Measurements from ENCODE around the gene UQCR10. TPM values are rescaled to one million over a fixed set of nuclear protein-coding genes. Genes with fewer than 3 reads are reported as not detected.
A peak's percentile ranks its signal among the peaks of the same experiment; 100 is the strongest.

UQCR10 gene
- total RNA-seq, 1 donor from 2014 or later: 72.5 TPM

GRCh38 chr22:29806196-29806595, 39.0 kb downstream of the UQCR10 start:
- no peak for DNase-seq (ENCODE audit: low read depth)
- no peak overlapping the region for H3K4me3 ChIP-seq (ENCODE audit: low read depth, low read length)
- TF ChIP-seq, protein P1, sequence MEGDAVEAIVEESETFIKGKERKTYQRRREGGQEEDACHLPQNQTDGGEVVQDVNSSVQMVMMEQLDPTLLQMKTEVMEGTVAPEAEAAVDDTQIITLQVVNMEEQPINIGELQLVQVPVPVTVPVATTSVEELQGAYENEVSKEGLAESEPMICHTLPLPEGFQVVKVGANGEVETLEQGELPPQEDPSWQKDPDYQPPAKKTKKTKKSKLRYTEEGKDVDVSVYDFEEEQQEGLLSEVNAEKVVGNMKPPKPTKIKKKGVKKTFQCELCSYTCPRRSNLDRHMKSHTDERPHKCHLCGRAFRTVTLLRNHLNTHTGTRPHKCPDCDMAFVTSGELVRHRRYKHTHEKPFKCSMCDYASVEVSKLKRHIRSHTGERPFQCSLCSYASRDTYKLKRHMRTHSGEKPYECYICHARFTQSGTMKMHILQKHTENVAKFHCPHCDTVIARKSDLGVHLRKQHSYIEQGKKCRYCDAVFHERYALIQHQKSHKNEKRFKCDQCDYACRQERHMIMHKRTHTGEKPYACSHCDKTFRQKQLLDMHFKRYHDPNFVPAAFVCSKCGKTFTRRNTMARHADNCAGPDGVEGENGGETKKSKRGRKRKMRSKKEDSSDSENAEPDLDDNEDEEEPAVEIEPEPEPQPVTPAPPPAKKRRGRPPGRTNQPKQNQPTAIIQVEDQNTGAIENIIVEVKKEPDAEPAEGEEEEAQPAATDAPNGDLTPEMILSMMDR (conservative IDR thresholded peaks at IDR 0.05; ENCODE audit: low read depth, low read length): no peak

GRCh38 chr22:29810216-29810615, 43.0 kb downstream of the UQCR10 start:
- no peak overlapping the region for H3K4me3 ChIP-seq (ENCODE audit: low read depth, low read length)
- TF ChIP-seq, protein P1 (conservative IDR thresholded peaks at IDR 0.05; ENCODE audit: low read depth, low read length): no peak
- no peak for DNase-seq (ENCODE audit: low read depth)

DNA sequence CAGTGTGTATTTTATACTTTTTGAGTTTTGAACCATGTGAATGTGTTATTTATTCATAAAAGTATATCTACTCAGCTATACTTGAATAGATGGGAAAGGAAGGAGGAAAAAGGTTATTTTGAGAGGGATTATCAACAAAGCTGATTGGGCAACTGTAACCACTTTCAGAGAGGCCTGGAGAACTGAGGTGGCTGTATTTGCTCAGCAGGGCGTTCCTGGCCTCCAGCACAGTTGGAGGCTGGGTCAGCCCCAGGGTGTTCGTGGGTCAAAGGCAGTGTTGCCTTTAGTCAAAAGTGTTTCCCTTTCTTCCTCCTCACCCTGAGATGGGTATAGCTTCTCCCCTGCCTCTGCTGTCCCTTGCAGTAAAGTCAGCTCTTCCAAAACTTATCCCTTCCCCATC, 44.2 kb downstream of the UQCR10 start:
- TF ChIP-seq, protein P1 (conservative IDR thresholded peaks at IDR 0.05; ENCODE audit: low read depth, low read length): no peak
- no peak for DNase-seq (ENCODE audit: low read depth)
- H3K4me3 ChIP-seq (ENCODE audit: low read depth, low read length): no peak overlapping the region

GRCh38 chr22:29813126-29813525, 46.0 kb downstream of the UQCR10 start:
- DNase-seq (ENCODE audit: low read depth): no peak
- H3K4me3 ChIP-seq (ENCODE audit: low read depth, low read length): no peak overlapping the region
- TF ChIP-seq, protein P1 (conservative IDR thresholded peaks at IDR 0.05; ENCODE audit: low read depth, low read length): no peak

- TF ChIP-seq, protein P1 (conservative IDR thresholded peaks at IDR 0.05; ENCODE audit: low read depth, low read length): peak; percentile 11
- no peak for DNase-seq (ENCODE audit: low read depth)
- H3K4me3 ChIP-seq (ENCODE audit: low read depth, low read length): no peak overlapping the region
Measured at GRCh38 chr22:29813563-29813962, 46.4 kb downstream of the UQCR10 start.

- no peak for DNase-seq (ENCODE audit: low read depth)
- TF ChIP-seq, protein P1 (conservative IDR thresholded peaks at IDR 0.05; ENCODE audit: low read depth, low read length): no peak
- no peak overlapping the region for H3K4me3 ChIP-seq (ENCODE audit: low read depth, low read length)
Measured at GRCh38 chr22:29814003-29814402, 46.8 kb downstream of the UQCR10 start.

DNA sequence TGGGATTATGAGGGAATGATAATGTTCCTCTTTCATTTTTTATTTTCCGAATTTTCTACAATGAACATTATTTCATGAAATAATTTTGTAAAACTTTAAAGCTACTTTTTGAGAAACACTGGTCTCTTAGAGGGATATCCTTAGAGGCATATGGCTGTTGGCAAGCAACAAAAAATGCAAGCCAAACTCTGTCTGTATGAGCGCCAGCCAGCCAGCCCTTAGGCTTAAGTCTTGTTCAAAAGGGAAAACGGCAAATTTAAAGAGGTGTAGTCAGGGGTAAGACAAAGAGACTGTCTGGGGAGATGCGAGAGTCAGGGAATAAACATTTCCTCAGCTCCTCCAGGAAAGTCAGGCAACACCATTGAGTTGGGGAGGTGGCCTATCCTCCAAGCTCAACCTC, 48.4 kb downstream of the UQCR10 start:
- DNase-seq (ENCODE audit: low read depth): no peak
- TF ChIP-seq, protein P1 (conservative IDR thresholded peaks at IDR 0.05; ENCODE audit: low read depth, low read length): no peak
- H3K4me3 ChIP-seq (ENCODE audit: low read depth, low read length): no peak overlapping the region
